ENCODE measurements around the gene TOM1L2. TPM values are rescaled to one million over a fixed set of nuclear protein-coding genes. Genes with fewer than 3 reads are reported as not detected.
"Not testable (repeated sequence)": the region's sequence is repeated elsewhere in the genome, so short reads cannot be mapped to it uniquely, and the experiment has no call there.

The TOM1L2 gene
- total RNA-seq, 1 experiment from 2014 or later: 45.2 TPM

DNA sequence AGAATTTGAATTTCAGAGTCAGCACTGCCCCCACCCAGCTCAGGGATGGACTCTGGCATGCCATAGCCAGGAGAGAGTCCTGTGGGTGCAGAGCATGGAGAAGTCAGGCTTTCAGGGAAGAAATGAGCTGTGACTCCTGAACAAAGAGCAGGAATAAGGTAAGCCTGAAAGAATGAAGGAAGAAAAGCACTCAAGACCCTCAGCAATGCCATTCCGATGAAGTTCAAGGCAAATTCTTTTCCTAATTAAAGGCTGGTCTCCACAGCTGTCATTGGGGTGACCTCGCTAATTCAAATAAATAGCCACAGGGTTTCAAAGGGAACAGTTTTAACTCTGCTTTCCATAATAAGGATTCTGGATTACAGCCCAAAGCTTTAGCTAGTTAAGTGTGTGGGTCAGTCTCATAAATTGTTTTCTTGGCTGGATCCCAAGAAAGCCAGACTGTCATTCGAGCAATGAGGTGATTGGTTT lies 31.7 kb downstream of the TOM1L2 start:
- H3K4me1 ChIP-seq (ENCODE audit: control insufficient read depth, insufficient read depth, low read length): peaks cover 93% of the 10 kb centered on the region
- TF ChIP-seq, protein P1, sequence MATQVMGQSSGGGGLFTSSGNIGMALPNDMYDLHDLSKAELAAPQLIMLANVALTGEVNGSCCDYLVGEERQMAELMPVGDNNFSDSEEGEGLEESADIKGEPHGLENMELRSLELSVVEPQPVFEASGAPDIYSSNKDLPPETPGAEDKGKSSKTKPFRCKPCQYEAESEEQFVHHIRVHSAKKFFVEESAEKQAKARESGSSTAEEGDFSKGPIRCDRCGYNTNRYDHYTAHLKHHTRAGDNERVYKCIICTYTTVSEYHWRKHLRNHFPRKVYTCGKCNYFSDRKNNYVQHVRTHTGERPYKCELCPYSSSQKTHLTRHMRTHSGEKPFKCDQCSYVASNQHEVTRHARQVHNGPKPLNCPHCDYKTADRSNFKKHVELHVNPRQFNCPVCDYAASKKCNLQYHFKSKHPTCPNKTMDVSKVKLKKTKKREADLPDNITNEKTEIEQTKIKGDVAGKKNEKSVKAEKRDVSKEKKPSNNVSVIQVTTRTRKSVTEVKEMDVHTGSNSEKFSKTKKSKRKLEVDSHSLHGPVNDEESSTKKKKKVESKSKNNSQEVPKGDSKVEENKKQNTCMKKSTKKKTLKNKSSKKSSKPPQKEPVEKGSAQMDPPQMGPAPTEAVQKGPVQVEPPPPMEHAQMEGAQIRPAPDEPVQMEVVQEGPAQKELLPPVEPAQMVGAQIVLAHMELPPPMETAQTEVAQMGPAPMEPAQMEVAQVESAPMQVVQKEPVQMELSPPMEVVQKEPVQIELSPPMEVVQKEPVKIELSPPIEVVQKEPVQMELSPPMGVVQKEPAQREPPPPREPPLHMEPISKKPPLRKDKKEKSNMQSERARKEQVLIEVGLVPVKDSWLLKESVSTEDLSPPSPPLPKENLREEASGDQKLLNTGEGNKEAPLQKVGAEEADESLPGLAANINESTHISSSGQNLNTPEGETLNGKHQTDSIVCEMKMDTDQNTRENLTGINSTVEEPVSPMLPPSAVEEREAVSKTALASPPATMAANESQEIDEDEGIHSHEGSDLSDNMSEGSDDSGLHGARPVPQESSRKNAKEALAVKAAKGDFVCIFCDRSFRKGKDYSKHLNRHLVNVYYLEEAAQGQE (IDR thresholded peaks at IDR 0.05; ENCODE audit: insufficient read depth in 1 of 2, low read depth in 2 of 2, low read length in 1 of 2): no peak
- TF ChIP-seq SIN3A (IDR thresholded peaks at IDR 0.05; ENCODE audit: borderline replicate concordance, insufficient read depth, low read depth, low read length) (no peak), TCF7L2 (IDR thresholded peaks at IDR 0.05; ENCODE audit: low read depth, low read length) (no peak), POLR2AphosphoS5 (IDR thresholded peaks at IDR 0.05; ENCODE audit: low read depth, low read length) (no peak)
- TF ChIP-seq, protein P2, sequence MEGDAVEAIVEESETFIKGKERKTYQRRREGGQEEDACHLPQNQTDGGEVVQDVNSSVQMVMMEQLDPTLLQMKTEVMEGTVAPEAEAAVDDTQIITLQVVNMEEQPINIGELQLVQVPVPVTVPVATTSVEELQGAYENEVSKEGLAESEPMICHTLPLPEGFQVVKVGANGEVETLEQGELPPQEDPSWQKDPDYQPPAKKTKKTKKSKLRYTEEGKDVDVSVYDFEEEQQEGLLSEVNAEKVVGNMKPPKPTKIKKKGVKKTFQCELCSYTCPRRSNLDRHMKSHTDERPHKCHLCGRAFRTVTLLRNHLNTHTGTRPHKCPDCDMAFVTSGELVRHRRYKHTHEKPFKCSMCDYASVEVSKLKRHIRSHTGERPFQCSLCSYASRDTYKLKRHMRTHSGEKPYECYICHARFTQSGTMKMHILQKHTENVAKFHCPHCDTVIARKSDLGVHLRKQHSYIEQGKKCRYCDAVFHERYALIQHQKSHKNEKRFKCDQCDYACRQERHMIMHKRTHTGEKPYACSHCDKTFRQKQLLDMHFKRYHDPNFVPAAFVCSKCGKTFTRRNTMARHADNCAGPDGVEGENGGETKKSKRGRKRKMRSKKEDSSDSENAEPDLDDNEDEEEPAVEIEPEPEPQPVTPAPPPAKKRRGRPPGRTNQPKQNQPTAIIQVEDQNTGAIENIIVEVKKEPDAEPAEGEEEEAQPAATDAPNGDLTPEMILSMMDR (IDR thresholded peaks at IDR 0.05): no peak
- intact Hi-C loops (cut with micrococcal nuclease; ENCODE audit: unreplicated experiment) (no loop called here), in situ Hi-C loops (cut with HindIII; ENCODE audit: low pct_unique_long_range_greater_than_20kb, low sequenced_read_pairs) (no loop called here)
- peak overlapping the region; percentile 84 for H3K27ac ChIP-seq (ENCODE audit: low read length)
- H3K36me3 ChIP-seq (ENCODE audit: control insufficient read depth, insufficient read depth, low read length): no peaks in the 10 kb centered on the region; the same call in 1 of the 2 replicates
- no TSS peak for BruUV-seq (replicated peaks)
- DNase-seq (ENCODE audit: low read depth, low spot score) (no peak), ATAC-seq (no peak)
- POLR2A ChIA-PET: interaction anchor here (0.6 kb wide), 1 partner anchor 46 kb away, joined by 5 read pairs; no protein-coding TSS in a partner anchor
- CTCF ChIA-PET: no interaction called here
- no peak overlapping the region for H3K4me3 ChIP-seq (ENCODE audit: low read depth in 2 of 2, low read length in 2 of 2)
- H3K27me3 ChIP-seq (ENCODE audit: control insufficient read depth, insufficient read depth, low read length): no peaks in the 10 kb centered on the region
- H3K9me3 ChIP-seq (ENCODE audit: control insufficient read depth, insufficient read depth, low read depth, low read length): no peaks in the 10 kb centered on the region

DNA sequence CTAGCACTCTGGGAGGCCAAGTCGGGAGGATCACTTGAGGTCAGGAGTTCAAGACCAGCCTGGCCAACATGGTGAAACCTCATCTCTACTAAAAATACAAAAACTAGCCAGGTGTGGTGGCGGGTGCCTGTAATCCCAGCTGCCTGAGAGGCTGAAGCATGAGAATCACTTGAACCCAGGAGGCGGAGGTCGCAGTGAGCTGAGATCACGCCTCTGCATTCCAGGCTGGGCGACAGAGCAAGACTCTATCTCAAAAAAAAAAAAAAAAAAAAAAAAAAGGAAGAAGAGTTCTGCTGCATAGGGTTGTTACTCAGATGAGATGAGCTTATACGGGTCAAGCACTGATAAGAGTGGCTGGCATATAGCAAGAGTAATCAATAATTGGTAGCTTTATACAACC lies 32.3 kb downstream of the TOM1L2 start:
- in situ Hi-C loops (cut with HindIII; ENCODE audit: low pct_unique_long_range_greater_than_20kb, low sequenced_read_pairs); H3K36me3 ChIP-seq (ENCODE audit: control insufficient read depth, insufficient read depth, low read length); BruUV-seq (replicated peaks); intact Hi-C loops (cut with micrococcal nuclease; ENCODE audit: unreplicated experiment); H3K27me3 ChIP-seq (ENCODE audit: control insufficient read depth, insufficient read depth, low read length); DNase-seq (ENCODE audit: low read depth, low spot score); H3K4me3 ChIP-seq (ENCODE audit: low read depth in 2 of 2, low read length in 2 of 2); H3K9me3 ChIP-seq (ENCODE audit: control insufficient read depth, insufficient read depth, low read depth, low read length); CTCF ChIA-PET; ATAC-seq: not testable (repeated sequence)
- H3K27ac ChIP-seq (ENCODE audit: low read length): peak overlapping the region; percentile 84
- POLR2A ChIA-PET: interaction anchor here (0.6 kb wide), 2 partner anchors 46 to 428 kb away, joined by 5 read pairs; no protein-coding TSS in a partner anchor
- peaks cover 96% of the 10 kb centered on the region for H3K4me1 ChIP-seq (ENCODE audit: control insufficient read depth, insufficient read depth, low read length)

DNA sequence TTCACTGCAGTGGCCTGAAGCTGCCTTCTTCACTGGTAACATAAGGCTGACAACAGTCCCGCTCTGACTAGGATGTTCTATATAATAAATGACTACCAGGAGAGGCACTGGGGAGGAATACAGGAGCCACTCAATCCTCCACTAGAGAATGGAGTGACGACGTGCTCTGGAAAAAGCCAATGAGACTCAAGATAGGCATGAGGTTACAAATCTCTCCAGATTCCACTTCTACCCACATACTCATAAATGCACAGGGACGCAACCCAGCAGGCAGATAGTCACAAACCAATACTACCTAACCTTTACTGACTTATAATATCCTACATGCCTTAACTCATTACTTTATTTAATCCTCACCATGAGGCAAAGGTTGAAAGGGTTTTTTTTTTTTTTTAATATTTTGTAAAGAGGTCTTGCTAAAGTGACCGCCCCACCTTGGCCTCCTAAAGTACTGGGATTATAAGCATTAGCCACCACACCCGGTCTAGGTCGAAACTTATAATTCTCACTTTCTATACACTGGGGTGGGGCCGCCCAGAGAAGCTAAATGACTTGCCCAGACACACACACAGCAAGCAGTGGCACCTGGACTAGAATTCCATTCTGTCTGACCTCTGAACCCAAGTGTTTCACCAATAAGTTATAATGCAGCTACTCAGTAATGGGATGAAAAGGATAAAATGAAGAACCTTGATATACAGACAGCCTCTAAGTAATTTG lies 33.7 kb downstream of the TOM1L2 start:
- no peaks in the 10 kb centered on the region for H3K9me3 ChIP-seq (ENCODE audit: control insufficient read depth, insufficient read depth, low read depth, low read length)
- CTCF ChIA-PET: no interaction called here
- H3K4me3 ChIP-seq (ENCODE audit: low read depth in 2 of 2, low read length in 2 of 2): no peak overlapping the region
- intact Hi-C loops (cut with micrococcal nuclease; ENCODE audit: unreplicated experiment) (no loop called here), in situ Hi-C loops (cut with HindIII; ENCODE audit: low pct_unique_long_range_greater_than_20kb, low sequenced_read_pairs) (no loop called here)
- peak overlapping the region; percentile 67 for H3K27ac ChIP-seq (ENCODE audit: low read length)
- H3K4me1 ChIP-seq (ENCODE audit: control insufficient read depth, insufficient read depth, low read length): peaks cover 92% of the 10 kb centered on the region
- no TSS peak for BruUV-seq (replicated peaks)
- H3K27me3 ChIP-seq (ENCODE audit: control insufficient read depth, insufficient read depth, low read length): no peaks in the 10 kb centered on the region
- H3K36me3 ChIP-seq (ENCODE audit: control insufficient read depth, insufficient read depth, low read length): no peaks in the 10 kb centered on the region; the same call in 1 of the 2 replicates
- DNase-seq (ENCODE audit: low read depth, low spot score) (no peak), ATAC-seq (no peak)
- POLR2A ChIA-PET: no interaction called here
- no peak for TF ChIP-seq POLR2AphosphoS5 (IDR thresholded peaks at IDR 0.05; ENCODE audit: low read depth, low read length)
- TF ChIP-seq, protein P2 (IDR thresholded peaks at IDR 0.05): no peak
- no peak for TF ChIP-seq TCF7L2 (IDR thresholded peaks at IDR 0.05; ENCODE audit: low read depth, low read length)
- no peak for TF ChIP-seq SIN3A (IDR thresholded peaks at IDR 0.05; ENCODE audit: borderline replicate concordance, insufficient read depth, low read depth, low read length)
- TF ChIP-seq, protein P1 (IDR thresholded peaks at IDR 0.05; ENCODE audit: insufficient read depth in 1 of 2, low read depth in 2 of 2, low read length in 1 of 2): no peak

Measured in Panc1 (cell line).